GM12873 (cell line): ENCODE data around the gene UBXN4.
A peak's percentile ranks its signal among the peaks of the same experiment; 100 is the strongest.

Experiments
- TF ChIP-seq, protein P1 (sequence below): IDR thresholded peaks from 2 replicates; pipeline ENCODE4 v1.5.1; 2012; ENCODE audit warnings: low read depth, mild to moderate bottlenecking, moderate library complexity, low read length, control low read depth; ENCODE audit not compliant: insufficient read depth; ENCODE audit errors: missing control alignments

UBXN4 gene

GRCh38 chr2:135768863-135769262 lies 27.2 kb downstream of the UBXN4 start:
- TF ChIP-seq, protein P1, sequence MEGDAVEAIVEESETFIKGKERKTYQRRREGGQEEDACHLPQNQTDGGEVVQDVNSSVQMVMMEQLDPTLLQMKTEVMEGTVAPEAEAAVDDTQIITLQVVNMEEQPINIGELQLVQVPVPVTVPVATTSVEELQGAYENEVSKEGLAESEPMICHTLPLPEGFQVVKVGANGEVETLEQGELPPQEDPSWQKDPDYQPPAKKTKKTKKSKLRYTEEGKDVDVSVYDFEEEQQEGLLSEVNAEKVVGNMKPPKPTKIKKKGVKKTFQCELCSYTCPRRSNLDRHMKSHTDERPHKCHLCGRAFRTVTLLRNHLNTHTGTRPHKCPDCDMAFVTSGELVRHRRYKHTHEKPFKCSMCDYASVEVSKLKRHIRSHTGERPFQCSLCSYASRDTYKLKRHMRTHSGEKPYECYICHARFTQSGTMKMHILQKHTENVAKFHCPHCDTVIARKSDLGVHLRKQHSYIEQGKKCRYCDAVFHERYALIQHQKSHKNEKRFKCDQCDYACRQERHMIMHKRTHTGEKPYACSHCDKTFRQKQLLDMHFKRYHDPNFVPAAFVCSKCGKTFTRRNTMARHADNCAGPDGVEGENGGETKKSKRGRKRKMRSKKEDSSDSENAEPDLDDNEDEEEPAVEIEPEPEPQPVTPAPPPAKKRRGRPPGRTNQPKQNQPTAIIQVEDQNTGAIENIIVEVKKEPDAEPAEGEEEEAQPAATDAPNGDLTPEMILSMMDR = no peak

DNA sequence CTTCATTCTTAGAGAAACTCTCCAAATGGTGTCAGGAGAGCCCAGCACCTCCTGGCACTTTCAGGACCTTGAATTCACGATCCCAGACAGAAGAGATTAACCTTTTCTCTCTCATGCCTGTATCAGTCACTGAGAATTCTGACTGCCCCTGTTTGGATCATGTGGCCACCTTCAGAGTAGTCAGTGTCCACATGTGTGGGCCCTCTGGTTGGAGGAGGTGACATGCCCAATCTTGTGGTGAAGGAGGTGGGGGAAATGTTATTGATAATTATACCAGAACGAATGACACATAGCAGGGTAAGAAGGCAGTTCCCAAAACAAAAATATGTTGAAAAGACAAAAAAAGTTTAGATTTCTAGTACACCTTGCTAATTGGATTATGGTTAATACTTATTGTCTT lies 31.7 kb downstream of the UBXN4 start:
- TF ChIP-seq, protein P1 = no peak

GRCh38 chr2:135773917-135774316 lies 32.3 kb downstream of the UBXN4 start:
- TF ChIP-seq, protein P1 = no peak

DNA sequence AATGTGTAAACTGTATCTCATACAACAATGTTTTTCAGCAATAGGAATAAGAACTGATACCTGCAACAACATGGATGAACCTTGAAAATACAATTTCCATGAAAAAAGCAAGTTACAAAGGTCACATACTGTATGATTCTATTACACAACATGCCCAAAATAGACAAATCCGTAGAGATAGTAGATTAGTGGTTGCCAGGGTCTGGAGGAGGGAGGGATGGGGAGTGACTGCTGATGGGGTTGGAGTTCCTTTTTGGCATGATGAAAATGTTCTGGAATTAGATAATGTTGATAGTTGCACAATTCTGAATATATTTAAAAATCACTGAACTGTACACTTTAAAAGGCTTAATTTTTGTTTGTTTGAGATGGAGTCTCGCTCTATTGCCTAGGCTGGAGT lies 33.8 kb downstream of the UBXN4 start:
- TF ChIP-seq, protein P1 = no peak

DNA sequence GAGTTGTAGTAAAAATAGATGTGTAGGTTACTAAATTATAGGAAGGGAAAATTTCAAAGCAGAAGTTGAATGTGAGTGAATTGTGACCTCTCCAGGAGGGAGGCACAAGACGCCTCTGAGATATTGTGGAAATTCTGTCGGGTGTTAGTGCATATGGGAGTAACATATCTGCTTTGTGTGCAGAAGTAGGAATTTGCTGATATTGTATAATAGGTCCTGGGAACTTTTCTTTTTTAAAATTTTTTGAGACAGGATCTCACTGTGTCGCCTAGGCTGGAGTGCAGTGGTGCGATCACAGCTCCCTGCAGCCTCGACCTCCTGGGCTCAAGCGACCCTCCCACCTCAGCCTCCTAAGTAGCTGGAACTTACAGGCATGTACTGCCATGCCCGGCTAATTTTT lies 34.7 kb downstream of the UBXN4 start:
- TF ChIP-seq, protein P1 = no peak

GRCh38 chr2:135782231-135782630 lies 40.6 kb downstream of the UBXN4 start:
- TF ChIP-seq, protein P1 = no peak

- TF ChIP-seq, protein P1 = no peak
Measured at GRCh38 chr2:135783439-135783838, 41.8 kb downstream of the UBXN4 start.

- TF ChIP-seq, protein P1 = peak; percentile 40
Measured at GRCh38 chr2:135785032-135785431, 43.4 kb downstream of the UBXN4 start.
